Adrenal gland (tissue), 12 donors: ENCODE measurements around the gene LAMA2. TPM values are rescaled to one million over a fixed set of nuclear protein-coding genes. Genes with fewer than 3 reads are reported as not detected.

Source experiments
- DNase-seq, 7 donors: peaks; one replicate each; pipeline ENCODE4 v3.0.0-alpha.2; 2019 to 2020
- H3K27ac ChIP-seq, 5 donors: fragments of 200-600 bp; sonication (generic) in 4 of 5; 1 replicate in 3 of 5; 2 replicates in 2 of 5; pipeline versions ENCODE4 v1.5.1 to v1.8.0; 2016 to 2020; ENCODE audit warnings: mild to moderate bottlenecking in 1 of 5
- H3K27me3 ChIP-seq: fragments of 200-600 bp; 2 replicates; pipeline ENCODE4 v1.8.0; 2021
- H3K36me3 ChIP-seq, 2 donors: fragments of 200-600 bp; replicated peaks in 1 of 2; 1 replicate in 1 of 2; 2 replicates in 1 of 2; pipeline versions ENCODE4 v1.5.1 to v1.8.0; 2018 to 2022
- H3K4me1 ChIP-seq, 2 donors: fragments of 200-600 bp; replicated peaks in 1 of 2; 1 replicate in 1 of 2; 2 replicates in 1 of 2; pipeline versions ENCODE4 v1.5.1 to v1.8.0; 2018 to 2021
- H3K4me3 ChIP-seq, 4 donors: fragments of 200-600 bp; sonication (generic) in 3 of 4; one replicate each; pipeline ENCODE4 v1.5.1; 2016 to 2018
- H3K9me3 ChIP-seq, 3 donors: fragments of 200-600 bp; sonication (generic) in 1 of 3; replicated peaks in 1 of 3; 1 replicate in 2 of 3; 2 replicates in 1 of 3; pipeline versions ENCODE4 v1.5.1 to v1.8.0; 2016 to 2021
- POLR2A ChIP-seq, 2 donors: fragments of 450-650 bp; IDR thresholded peaks; one replicate each; pipeline ENCODE4 v1.6.1; 2017; ENCODE audit warnings: antibody characterized with exemption in 2 of 2, mild to moderate bottlenecking in 2 of 2, moderate library complexity in 1 of 2
- WGBS, 4 donors: extraction: QIAGEN DNeasy Blood & Tissue Kit in 2 of 4; methylation state at CpG; one replicate each; pipeline versions ENCODE4 v1.1.5 to v1.1.7; 2013 to 2017; 5-methylcytosine and 5-hydroxymethylcytosine counted together
- intact Hi-C, 2 donors: fragments of 100-400 bp; cut with DNase I; formaldehyde crosslinking; loops; one replicate each; pipeline versions ENCODE4 v1.14.1 to v1.15.0; 2022 to 2023
- polyA plus RNA-seq, 3 donors: library from polyadenylated mRNA; stranded (reverse); fragments of 200-250 nt in 2 of 3; fragments of 350-450 nt in 1 of 3; fragmentation: Illumina TruSeq in 1 of 3; extraction: RNeasy Lipid Tissue Mini Kit (QIAGEN cat#74804) in 1 of 3; gene quantifications; one replicate each; pipeline ENCODE4 v1.2.3, GENCODE V29; 2013 to 2014
- total RNA-seq, 9 donors: library from RNA; depleted of rRNA in 4 of 9; stranded (reverse); fragments of >200 nt in 4 of 9; fragments of 120-200 nt in 1 of 9; fragmentation: NEBNext Ultra II Directional in 1 of 9; extraction: Animal tissue kit (Norgen Biotek cat#: 25700) in 1 of 9; gene quantifications; one replicate each; pipeline versions ENCODE4 v1.1.0 to v1.2.4, GENCODE V29; 2013 to 2023
- TF ChIP-seq, protein P1 (sequence below), 6 experiments: fragments of 450-650 bp in 4 of 6; fragments of 200-600 bp in 2 of 6; sonication (generic) in 1 of 6; IDR thresholded peaks; 1 replicate in 5 of 6; 2 replicates in 1 of 6; pipeline versions ENCODE4 v1.5.1 to v1.8.0; 2016 to 2021; ENCODE audit warnings: antibody characterized with exemption in 6 of 6, mild to moderate bottlenecking in 2 of 6, moderate library complexity in 1 of 6
- donor health status: healthy with polysubstance abuse.
- donor health status: Bipolar disorder and iron deficiency.
- donor health status: DM: yes; HTN: yes; CAD: no.
- donor health status: DM: no; HTN: no; CAD: no.
- donor health status: DM: no; HTN: no; CAD: no.
- donor health status: DM: yes; HTN: yes; CAD: no.

The LAMA2 gene
- total and polyA plus RNA-seq, 12 donors: 5.8 to 105 (median 38.9) TPM

DNA sequence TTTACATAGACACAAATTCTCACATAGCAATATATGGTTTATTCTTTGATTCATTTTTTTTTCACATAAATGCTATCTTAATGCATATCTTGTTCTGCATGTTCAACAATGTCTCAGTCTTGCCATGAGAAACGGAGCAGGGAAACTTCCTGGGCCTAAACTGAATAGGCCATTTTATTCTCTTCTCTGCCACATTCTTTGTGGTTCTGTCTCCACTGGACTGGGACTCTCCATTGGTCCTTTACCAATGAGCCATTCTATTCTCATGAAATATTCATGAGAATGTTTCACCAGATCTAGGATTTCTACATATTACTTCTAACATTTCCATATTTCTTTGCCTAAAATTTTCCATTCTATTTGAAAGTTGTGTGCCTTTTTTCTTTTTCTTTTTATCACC, 42.8 kb downstream of the LAMA2 start:
- Histone ChIP-seq H3K9me3 (no peaks in the 10 kb centered on the region), H3K27ac (no peak overlapping the region), H3K36me3 (no peaks in the 10 kb centered on the region), H3K4me1 (no peaks in the 10 kb centered on the region), H3K4me3 (no peak overlapping the region), H3K27me3 (no peaks in the 10 kb centered on the region)
- TF ChIP-seq, protein P1, sequence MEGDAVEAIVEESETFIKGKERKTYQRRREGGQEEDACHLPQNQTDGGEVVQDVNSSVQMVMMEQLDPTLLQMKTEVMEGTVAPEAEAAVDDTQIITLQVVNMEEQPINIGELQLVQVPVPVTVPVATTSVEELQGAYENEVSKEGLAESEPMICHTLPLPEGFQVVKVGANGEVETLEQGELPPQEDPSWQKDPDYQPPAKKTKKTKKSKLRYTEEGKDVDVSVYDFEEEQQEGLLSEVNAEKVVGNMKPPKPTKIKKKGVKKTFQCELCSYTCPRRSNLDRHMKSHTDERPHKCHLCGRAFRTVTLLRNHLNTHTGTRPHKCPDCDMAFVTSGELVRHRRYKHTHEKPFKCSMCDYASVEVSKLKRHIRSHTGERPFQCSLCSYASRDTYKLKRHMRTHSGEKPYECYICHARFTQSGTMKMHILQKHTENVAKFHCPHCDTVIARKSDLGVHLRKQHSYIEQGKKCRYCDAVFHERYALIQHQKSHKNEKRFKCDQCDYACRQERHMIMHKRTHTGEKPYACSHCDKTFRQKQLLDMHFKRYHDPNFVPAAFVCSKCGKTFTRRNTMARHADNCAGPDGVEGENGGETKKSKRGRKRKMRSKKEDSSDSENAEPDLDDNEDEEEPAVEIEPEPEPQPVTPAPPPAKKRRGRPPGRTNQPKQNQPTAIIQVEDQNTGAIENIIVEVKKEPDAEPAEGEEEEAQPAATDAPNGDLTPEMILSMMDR (IDR thresholded peaks at IDR 0.05): no peak
- no peak for TF ChIP-seq POLR2A (IDR thresholded peaks at IDR 0.05)
- WGBS, 4 donors: 58 to 81% (median 68%) methylated on average over 1 of the region's 1 CpG
- DNase-seq: no peak
- intact Hi-C loops: no loop called here

DNA sequence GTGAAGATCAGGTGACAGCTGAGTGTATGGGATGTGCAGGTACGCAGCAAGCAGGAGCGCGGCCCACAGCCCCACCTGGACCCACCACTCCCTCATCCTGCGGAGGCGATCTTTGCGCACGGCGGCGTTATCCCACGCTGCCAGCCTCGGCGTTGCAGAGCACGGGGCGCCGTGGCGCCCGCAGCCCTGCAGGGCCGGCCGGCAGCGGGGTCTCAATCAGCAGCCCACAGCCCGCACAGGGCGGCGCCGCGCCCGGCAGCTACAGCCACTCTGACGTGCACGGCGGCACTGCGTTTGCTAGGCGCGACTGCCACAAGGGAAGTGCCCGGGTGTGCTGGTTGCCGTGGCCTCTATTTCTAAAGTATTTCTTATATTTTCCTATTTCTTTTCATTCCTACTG, 46.9 kb downstream of the LAMA2 start:
- Histone ChIP-seq H3K27me3 (no peaks in the 10 kb centered on the region), H3K9me3 (no peaks in the 10 kb centered on the region), H3K36me3 (no peaks in the 10 kb centered on the region), H3K4me1 (no peaks in the 10 kb centered on the region), H3K4me3 (no peak overlapping the region), H3K27ac (no peak overlapping the region)
- 54 to 72% (median 62%) methylated on average over 21 to 34 of the region's 34 CpGs for WGBS, 4 donors
- no peak for DNase-seq
- intact Hi-C loops: no loop called here
- TF ChIP-seq, protein P1 (IDR thresholded peaks at IDR 0.05): no peak
- no peak for TF ChIP-seq POLR2A (IDR thresholded peaks at IDR 0.05)

DNA sequence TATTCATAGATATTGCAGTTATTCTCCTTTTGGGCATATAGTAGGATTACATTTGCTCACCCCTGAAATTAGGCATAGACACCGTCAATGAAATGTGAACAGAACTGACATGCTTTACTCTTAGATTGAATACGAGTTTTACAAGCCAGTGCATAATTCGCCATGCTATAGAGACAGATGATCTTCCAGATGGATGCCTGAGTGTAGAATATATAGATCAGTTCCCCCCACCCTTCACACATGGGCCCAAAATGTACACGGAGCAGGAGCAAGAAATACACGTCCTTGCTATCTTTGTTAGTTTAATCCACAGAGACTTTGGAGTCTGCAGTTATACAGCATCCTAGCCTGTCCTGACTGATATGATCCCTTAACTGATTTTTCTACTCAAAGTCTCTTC, 47.4 kb downstream of the LAMA2 start:
- TF ChIP-seq POLR2A (IDR thresholded peaks at IDR 0.05): no peak
- TF ChIP-seq, protein P1 (IDR thresholded peaks at IDR 0.05): no peak
- H3K27ac ChIP-seq: no peak overlapping the region
- H3K4me3 ChIP-seq: no peak overlapping the region
- no peaks in the 10 kb centered on the region for H3K27me3 ChIP-seq
- H3K4me1 ChIP-seq: no peaks in the 10 kb centered on the region
- DNase-seq: no peak
- no peaks in the 10 kb centered on the region for H3K36me3 ChIP-seq
- no peaks in the 10 kb centered on the region for H3K9me3 ChIP-seq
- 66 to 74% (median 71%) methylated on average over 5 of the region's 5 CpGs for WGBS, 4 donors
- intact Hi-C loops: no loop called here

DNA sequence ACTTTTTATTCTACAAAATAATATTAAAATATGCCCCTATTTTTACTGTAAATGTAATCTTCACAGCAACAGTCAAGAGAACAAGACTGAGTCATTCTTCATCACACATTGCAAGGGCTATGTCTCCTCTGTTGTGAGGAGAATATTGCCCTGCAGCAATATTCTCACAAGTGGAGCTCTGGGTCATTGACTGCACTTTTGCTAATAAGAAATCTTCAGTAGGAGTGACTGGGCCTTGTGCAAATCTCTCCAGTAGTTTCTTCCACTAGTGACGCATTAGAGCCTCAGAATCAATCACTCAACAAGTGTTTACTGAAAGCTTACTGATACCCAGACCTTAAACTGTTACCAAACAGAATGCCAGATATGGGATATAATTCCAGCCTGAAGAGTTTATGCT, 49.1 kb downstream of the LAMA2 start:
- TF ChIP-seq, protein P1 (IDR thresholded peaks at IDR 0.05): no peak
- no peak for TF ChIP-seq POLR2A (IDR thresholded peaks at IDR 0.05)
- intact Hi-C loops: no loop called here
- 75 to 81% (median 77%) methylated on average over 1 of the region's 1 CpG for WGBS, 4 donors
- Histone ChIP-seq H3K27ac (no peak overlapping the region), H3K9me3 (no peaks in the 10 kb centered on the region), H3K4me1 (no peaks in the 10 kb centered on the region), H3K4me3 (no peak overlapping the region), H3K27me3 (no peaks in the 10 kb centered on the region), H3K36me3 (no peaks in the 10 kb centered on the region)
- DNase-seq: no peak
